ENCODE results near the gene MGME1. TPM values are rescaled to one million over a fixed set of nuclear protein-coding genes. Genes with fewer than 3 reads are reported as not detected.
"Not testable (repeated sequence)": the region's sequence is repeated elsewhere in the genome, so short reads cannot be mapped to it uniquely, and the experiment has no call there.

The MGME1 gene
- total and polyA plus RNA-seq, 9 of the 15 experiments (the other 6 are each of a cell fraction or from before 2014, with no cell fraction given) = 13.4 to 45.1 (median 30.6) TPM

DNA sequence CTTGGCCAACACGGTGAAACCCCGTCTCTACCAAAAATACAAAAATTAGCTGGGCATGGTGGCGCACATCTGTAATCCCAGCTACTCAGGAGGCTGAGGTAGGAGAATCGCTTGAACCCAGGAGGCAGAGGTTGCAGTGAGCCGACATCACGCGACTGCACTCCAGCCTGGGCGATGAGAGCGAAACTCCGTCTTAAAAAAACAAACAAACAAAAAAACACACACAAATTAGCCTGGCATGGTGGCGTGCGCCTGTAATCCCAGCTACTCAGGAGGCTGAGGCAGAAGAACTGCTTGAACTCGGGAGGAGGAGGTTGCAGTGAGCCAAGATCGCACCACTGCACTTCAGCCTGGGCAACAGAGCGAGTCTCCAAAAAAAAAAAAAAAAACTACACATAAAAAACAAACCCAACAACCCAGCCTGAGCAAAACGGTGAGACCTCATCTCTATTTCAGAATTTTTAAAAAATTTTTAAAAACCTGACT is 8.4 kb upstream of the MGME1 start:
- TF ChIP-seq THRAP3 (IDR thresholded peaks at IDR 0.05; ENCODE audit: borderline replicate concordance) = peak; percentile 40; the same call in 1 of the 2 replicates
- TF ChIP-seq, protein P1, sequence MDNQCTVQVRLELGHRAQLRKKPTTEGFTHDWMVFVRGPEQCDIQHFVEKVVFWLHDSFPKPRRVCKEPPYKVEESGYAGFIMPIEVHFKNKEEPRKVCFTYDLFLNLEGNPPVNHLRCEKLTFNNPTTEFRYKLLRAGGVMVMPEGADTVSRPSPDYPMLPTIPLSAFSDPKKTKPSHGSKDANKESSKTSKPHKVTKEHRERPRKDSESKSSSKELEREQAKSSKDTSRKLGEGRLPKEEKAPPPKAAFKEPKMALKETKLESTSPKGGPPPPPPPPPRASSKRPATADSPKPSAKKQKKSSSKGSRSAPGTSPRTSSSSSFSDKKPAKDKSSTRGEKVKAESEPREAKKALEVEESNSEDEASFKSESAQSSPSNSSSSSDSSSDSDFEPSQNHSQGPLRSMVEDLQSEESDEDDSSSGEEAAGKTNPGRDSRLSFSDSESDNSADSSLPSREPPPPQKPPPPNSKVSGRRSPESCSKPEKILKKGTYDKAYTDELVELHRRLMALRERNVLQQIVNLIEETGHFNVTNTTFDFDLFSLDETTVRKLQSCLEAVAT (IDR thresholded peaks at IDR 0.05) = peak in 1 of 2 experiments; percentile 90; a peak in 1 of 4 replicates
- peaks cover 73% of the 10 kb centered on the region for H3K36me3 ChIP-seq (ENCODE audit: control insufficient read depth, insufficient read depth, low read length)
- 57% methylated on average over 12 of the region's 16 CpGs for WGBS (ENCODE audit: insufficient coverage, low coverage, missing lambda C conversion rate)
- in situ Hi-C loops (cut with MboI); intact Hi-C loops (cut with micrococcal nuclease); FAIRE-seq; H3K9me3 ChIP-seq (replicated peaks; ENCODE audit: control insufficient read depth, insufficient read depth, low read depth, low read length); ATAC-seq; H3K4me2 ChIP-seq (ENCODE audit: insufficient read depth, low read length); H3K27me3 ChIP-seq (ENCODE audit: control insufficient read depth in 2 of 2, insufficient read depth in 2 of 2, low read length in 2 of 2); DNase-seq (ENCODE audit: extremely low read depth in 1 of 4, low spot score in 3 of 4); BruUV-seq (replicated peaks); H3K4me3 ChIP-seq; H3K9me1 ChIP-seq (ENCODE audit: control insufficient read depth, insufficient read depth, low read length); CTCF ChIA-PET (ENCODE audit: low intra/inter-chr PET ratio); H2AFZ ChIP-seq (ENCODE audit: low read depth, low read length): not testable (repeated sequence)
- H4K20me1 ChIP-seq (replicated peaks; ENCODE audit: control insufficient read depth, insufficient read depth, low read length) = peaks cover 43% of the 10 kb centered on the region
- POLR2A ChIA-PET = interaction anchor here (0.6 to 4.3 kb wide), 2 partner anchors 8 to 452 kb away, joined by 5 to 42 read pairs; partner anchors contain the start of genes MGME1 and SNX5
- peaks cover 21 to 65% of the 10 kb centered on the region in 2 experiments for H3K4me1 ChIP-seq (replicated peaks in 1 of 2; ENCODE audit: control insufficient read depth in 2 of 2, insufficient read depth in 2 of 2, low read length in 2 of 2)
- peak overlapping the region in 1 of 2 experiments; percentile 50; a peak in 1 of 4 replicates for H3K9ac ChIP-seq (ENCODE audit: insufficient read depth in 1 of 2, low read depth in 2 of 2, low read length in 2 of 2)
- peak overlapping the region; percentile 59; the same call in 2 of the 3 replicates for H3K27ac ChIP-seq (ENCODE audit: extremely low read depth, low read depth, low read length)
- peaks cover 100% of the 10 kb centered on the region for H3K79me2 ChIP-seq (ENCODE audit: control insufficient read depth, insufficient read depth, low read length)
